CD4-positive, alpha-beta T cell treated with Interleukin-10 for 1 hour (primary cell): ENCODE data around the gene CLEC16A.

Source experiments
- DNase-seq: peaks from one replicate; pipeline ENCODE4 v3.0.0-alpha.2; 2020

CLEC16A gene

DNA sequence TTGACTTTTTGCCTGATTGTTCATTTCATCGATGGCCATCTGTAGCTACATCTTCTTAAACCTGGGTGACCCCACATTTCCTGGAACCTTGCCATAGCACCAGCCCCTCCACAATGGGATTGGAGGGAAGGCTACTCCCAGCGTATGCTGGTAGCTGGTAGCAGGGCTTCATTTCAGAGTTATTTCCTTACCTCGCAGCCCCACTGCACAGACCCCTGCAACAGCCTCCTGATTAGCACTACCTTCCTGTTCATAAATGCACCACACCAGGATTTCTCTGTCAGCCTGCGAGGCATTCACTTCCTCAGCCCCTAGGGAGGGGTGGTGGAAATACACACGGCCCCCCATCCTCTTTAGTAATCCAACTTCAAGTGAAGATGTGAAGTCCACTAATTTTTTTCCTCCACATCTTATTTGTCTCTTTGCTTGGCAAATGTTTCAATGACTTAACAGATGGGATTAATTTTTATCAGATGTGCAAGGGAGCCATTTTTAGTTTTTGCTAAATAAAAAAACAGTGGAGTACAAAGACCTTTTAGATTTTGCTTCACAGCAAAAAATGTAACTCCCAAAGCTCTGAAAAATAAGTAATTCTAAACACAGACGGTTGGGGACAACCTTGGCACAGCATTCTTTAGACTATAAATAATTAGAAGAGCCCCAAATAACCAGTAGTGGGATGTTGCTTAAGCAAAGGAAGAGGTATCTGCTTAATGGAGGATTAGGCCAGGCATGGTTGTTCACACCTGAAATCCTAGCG, 76.6 kb downstream of the CLEC16A start:
- no peak for DNase-seq

DNA sequence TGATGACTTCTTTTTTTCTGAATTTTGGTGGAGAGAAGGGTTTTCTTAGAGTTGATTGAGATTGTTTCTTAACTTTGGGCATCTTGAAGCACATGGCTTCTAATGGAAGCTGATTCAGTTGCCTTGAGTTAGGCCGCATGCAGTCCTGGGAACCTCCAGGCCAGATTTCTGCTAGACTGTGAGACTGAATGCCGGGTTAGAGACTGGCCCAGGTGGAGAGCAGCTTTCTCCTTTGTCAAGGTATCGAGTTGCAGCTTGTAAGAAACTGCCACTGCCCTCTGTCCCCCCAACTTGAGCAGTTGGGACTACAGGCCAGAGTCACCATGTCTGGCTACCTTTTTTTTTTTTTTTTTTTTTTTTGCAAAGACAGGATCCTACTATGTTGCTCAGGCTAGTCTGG, 77.6 kb downstream of the CLEC16A start:
- DNase-seq: no peak

DNA sequence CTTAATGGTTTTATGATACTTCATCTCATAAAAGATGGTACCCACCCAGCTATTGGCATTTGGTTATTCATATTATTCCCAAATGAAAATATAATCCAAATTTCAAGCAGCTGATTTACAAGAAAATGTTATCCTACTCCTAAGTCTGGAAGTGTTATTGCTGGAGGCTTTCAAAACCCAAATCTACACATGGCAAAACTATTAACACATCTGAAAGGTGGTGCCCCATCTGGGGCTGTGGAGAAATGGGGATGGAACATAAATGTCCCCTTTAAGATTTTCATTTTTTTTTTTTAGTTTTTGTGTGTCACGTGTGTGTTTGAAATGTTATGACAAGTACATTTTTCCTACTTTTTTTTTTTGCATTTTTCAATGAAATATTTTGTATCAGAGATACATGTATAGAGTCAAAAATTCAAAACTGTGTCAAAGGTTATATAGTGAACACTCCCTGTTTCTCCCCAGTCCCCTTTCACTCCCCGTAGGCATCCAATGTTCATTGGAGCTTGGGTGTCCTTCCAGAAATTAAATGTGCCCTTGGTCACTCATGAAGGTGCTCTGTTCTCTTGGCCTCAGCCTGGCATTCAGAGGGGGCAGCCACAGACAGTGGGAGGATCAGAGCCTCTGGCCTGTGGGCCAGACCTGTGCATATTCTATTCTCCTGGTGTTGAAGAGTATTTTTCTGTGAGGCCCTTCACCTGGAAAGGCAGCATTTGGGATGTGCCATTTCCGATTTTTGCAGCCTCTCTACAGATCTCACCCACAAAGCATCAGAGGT, 79.1 kb downstream of the CLEC16A start:
- DNase-seq: no peak

DNA sequence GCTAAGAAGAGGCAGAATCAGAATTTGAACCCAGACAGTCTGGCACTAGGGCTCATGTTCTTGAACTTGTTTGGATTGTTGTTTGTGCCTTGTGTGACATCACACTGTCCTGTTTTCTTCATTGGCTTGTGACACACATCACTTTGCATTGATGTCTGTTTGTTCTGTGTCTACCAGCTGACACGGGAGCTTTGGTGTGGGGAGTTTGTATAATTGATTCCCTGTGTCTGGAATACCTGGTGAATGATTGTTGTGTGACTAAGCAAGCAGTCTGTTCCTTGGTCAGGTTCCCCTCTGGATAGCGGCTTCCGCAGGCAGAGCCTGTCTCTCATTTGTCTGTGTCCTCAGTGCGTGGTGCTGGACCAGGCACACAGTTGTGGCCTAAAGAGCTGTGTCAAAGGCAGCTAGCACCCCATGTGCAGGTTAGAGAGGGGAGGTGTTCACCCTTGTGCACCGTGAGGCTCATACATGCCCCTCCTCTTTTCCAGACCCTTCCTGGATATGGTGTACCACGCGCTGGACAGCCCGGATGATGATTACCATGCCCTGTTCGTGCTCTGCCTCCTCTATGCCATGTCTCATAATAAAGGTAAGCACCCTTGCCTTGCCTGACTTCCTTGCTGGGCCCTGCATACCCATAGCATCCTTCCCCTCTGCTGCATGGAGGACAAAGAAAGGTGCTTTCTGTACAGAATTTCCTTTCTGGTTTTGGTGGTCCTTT, 80.1 kb downstream of the CLEC16A start:
- DNase-seq: no peak

- no peak for DNase-seq
Measured at GRCh38 chr16:11025120-11025531, 80.8 kb downstream of the CLEC16A start.

DNA sequence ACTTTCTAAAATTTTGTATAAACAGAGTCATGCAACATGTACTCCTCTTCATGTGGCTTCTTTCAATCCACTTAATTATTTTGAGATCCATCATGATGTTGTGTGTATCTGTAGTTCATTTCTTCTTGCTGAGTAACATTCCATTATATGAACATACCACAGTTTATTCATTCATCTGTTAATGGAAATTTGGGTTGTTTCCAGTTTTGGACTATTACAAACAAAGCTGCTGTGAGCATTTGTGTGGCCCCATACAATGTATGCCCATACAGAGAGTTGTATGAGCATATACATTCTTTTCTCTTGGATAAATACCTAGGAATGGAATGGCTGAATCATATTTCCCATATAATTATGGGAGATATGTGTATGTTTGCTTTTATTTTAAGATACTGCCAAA, 85.6 kb downstream of the CLEC16A start:
- DNase-seq: no peak

GRCh38 chr16:11030990-11031510, 86.7 kb downstream of the CLEC16A start:
- DNase-seq: no peak

- DNase-seq: no peak
Measured at GRCh38 chr16:11032000-11032921, 87.9 kb downstream of the CLEC16A start.

DNA sequence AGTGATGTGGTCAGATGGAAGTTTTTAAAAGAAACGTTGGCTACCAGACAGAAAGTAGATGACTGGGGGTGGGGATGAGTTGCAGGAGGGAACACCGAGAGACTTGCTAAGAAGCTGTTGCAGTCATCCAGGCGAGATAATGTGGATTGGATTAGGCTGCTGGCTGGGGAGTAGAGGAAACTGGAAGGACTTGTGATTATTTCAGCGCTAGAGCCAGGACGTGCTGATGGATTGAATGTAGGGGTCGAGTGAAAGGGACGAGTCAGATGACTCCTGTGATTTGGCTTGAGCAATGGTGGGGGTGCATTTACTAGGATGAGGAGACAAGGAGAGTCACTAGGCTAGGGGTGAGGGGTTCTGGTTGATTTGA, 88.5 kb downstream of the CLEC16A start:
- no peak for DNase-seq

GRCh38 chr16:11033629-11034420, 89.5 kb downstream of the CLEC16A start:
- DNase-seq: no peak

GRCh38 chr16:11034481-11034931, 90.1 kb downstream of the CLEC16A start:
- DNase-seq: no peak

GRCh38 chr16:11035096-11035495, 90.7 kb downstream of the CLEC16A start:
- DNase-seq: no peak

DNA sequence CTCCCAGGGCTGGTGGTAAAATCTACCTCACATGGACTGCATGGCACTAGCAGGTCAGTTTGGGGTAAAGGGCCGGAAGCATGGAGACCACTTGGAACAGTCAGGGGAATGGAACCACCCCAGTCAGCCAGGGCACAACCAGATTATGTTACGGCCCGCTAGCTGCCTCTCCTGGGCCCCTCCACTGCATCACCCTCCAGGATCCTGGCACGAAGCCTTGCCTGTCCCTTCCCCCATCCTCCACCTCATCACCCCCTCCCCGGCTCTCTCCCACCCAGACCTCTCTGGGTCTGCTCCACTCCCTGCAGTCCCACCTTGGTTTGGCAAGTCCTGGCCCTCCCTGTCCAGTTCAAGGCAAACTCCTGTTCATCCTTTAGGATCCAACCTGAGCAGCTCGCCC, 91.7 kb downstream of the CLEC16A start:
- DNase-seq: no peak

DNA sequence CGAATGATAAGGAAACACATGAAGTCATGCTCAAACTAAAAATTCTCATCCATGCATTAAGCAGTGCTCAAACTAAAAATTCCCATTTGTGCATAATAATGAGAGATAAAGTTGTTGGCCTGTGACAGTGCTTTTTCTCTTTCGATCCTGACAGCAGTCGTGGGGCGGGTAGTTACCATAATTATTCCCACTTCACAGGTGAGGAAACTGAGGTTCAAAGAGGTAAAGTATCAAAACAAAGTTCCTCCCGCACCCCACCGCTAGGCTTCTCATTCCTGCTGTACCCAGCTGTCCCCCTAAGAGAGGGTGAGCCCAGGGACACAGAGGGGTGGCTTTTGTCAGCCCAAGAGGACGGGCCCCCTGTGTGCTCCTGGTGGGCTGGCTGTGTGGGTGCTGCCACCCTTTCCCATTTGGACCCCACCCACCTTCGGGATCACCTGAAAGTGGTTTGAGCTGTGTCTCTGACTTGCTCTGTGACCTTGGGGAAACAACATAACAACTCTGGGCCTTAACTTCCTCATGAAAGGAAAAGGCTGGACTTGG, 92.6 kb downstream of the CLEC16A start:
- DNase-seq: no peak

DNA sequence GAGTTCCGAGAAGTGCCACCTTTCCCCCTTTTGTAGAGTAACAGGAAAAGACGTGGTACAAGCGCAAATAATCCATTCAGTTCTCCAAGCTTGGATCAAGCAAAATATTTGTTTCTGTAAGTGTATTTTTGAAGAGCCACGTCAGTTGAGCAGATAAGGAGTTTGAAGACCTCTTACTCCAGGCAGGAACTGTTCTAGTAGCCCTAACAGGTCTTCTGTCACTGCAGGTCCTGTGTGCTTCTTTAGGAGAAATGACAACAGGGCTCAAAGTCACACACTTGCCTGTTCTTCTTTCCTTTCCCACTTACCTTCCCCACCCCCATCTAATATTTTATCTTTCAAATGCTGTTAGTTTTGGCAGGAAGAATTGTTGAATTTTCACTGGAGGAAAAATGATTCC, 93.9 kb downstream of the CLEC16A start:
- DNase-seq: no peak

GRCh38 chr16:11038777-11039176, 94.4 kb downstream of the CLEC16A start:
- no peak for DNase-seq

GRCh38 chr16:11039726-11040125, 95.4 kb downstream of the CLEC16A start:
- DNase-seq: no peak

GRCh38 chr16:11042191-11042590, 97.8 kb downstream of the CLEC16A start:
- DNase-seq: no peak

DNA sequence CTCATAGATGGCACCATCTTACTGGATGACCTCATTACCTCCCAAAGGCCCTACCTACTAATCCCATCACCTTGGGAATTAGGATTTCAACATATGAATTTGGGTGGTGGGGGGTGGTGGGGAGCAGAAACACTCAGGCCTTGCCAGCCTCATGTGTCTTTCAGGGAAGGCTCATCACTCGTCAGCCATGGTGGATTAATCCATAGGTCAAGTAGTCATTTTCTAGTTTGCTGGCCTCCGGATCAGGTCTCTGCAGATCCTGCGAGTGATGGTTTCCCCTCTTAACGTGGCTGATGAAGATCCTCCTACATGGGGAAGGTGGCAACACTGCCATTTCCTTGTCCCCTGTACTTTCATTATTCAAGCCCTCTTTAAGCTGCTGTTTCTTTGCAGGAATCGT, 101.1 kb downstream of the CLEC16A start:
- DNase-seq: no peak

- DNase-seq: no peak
Measured at GRCh38 chr16:11045846-11046245, 101.5 kb downstream of the CLEC16A start.

GRCh38 chr16:11046382-11046931, 102.1 kb downstream of the CLEC16A start:
- DNase-seq: no peak
